Mammary epithelial cell (primary cell): Measurements from ENCODE around the gene LGALS3.

Experiments
- EZH2 ChIP-seq: IDR thresholded peaks from 2 replicates; pipeline ENCODE4 v1.6.1; 2012; ENCODE audit warnings: low read length, inconsistent platforms, borderline replicate concordance
- TF ChIP-seq, protein P1 (sequence below), 2 donors: IDR thresholded peaks in 1 of 2; conservative IDR thresholded peaks in 1 of 2; 2 replicates each; pipeline ENCODE4 v1.5.1; 2011 to 2012; ENCODE audit warnings: inconsistent platforms in 2 of 2, low read length in 2 of 2, mild to moderate bottlenecking in 2 of 2, control low read depth in 1 of 2, low read depth in 1 of 2; ENCODE audit not compliant: insufficient read depth in 1 of 2; ENCODE audit errors: extremely low read depth in 1 of 2

GRCh38 chr14:55141825-55142224 lies 12.8 kb downstream of the LGALS3 start:
- TF ChIP-seq, protein P1, sequence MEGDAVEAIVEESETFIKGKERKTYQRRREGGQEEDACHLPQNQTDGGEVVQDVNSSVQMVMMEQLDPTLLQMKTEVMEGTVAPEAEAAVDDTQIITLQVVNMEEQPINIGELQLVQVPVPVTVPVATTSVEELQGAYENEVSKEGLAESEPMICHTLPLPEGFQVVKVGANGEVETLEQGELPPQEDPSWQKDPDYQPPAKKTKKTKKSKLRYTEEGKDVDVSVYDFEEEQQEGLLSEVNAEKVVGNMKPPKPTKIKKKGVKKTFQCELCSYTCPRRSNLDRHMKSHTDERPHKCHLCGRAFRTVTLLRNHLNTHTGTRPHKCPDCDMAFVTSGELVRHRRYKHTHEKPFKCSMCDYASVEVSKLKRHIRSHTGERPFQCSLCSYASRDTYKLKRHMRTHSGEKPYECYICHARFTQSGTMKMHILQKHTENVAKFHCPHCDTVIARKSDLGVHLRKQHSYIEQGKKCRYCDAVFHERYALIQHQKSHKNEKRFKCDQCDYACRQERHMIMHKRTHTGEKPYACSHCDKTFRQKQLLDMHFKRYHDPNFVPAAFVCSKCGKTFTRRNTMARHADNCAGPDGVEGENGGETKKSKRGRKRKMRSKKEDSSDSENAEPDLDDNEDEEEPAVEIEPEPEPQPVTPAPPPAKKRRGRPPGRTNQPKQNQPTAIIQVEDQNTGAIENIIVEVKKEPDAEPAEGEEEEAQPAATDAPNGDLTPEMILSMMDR (conservative IDR thresholded peaks at IDR 0.05 in 1 of 2, IDR thresholded peaks at IDR 0.05 in 1 of 2; ENCODE audit: extremely low read depth in 1 of 2, insufficient read depth in 1 of 2, low read depth in 1 of 2, low read length in 2 of 2) = no peak
- no peak for TF ChIP-seq EZH2
